Brain pericyte (primary cell): ENCODE data around the gene R3HDM1.
"Not testable (repeated sequence)": the region's sequence is repeated elsewhere in the genome, so short reads cannot be mapped to it uniquely, and the experiment has no call there.

Source experiments
- DNase-seq: peaks from one replicate; pipeline ENCODE4 v3.0.0-alpha.2; 2012; ENCODE audit warnings: low read depth, low spot score

The R3HDM1 gene

DNA sequence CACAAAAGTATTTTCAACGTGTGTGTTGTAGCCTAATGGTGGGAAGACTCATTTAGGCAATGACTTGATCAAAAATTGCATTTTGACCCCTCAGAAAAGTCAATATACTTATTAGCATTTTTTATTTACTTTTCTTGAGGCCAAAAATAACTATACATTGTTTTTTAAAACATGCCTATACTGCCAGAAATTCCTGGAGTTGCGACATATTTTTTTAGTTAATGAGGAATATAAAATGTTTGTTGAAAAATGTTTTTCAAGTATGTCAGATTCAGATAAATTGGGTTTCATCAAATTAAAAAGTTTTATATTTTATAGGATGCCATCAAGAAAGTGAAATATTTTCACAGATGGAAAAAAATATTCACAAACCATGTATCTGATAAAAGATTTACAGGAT lies 39.6 kb downstream of the R3HDM1 start:
- no peak for DNase-seq

GRCh38 chr2:135573620-135574019 lies 42.3 kb downstream of the R3HDM1 start:
- DNase-seq, result no peak

DNA sequence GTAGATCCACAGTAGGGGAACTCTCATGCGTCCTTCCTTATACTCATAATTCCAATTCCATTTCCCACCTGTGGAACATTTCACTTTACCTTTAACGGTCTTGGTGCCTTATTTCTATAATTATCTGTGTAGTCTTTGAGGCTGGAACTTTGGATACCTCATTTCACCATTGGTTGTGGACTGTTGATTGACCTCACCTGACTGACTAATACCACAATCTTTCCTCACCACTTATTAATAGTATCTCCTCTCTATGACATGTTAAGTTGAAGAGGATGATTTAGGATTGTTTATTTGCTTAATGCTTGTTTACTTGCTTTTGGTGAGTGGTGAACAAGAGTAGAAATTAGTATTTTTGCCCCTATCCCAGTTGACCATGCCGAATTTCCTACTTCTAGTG lies 50.0 kb downstream of the R3HDM1 start:
- DNase-seq, result no peak

- no peak for DNase-seq
These were observed 51.1 kb downstream of the R3HDM1 start for GRCh38 chr2:135582383-135582782.

GRCh38 chr2:135585586-135585985 lies 54.3 kb downstream of the R3HDM1 start:
- no peak for DNase-seq

DNA sequence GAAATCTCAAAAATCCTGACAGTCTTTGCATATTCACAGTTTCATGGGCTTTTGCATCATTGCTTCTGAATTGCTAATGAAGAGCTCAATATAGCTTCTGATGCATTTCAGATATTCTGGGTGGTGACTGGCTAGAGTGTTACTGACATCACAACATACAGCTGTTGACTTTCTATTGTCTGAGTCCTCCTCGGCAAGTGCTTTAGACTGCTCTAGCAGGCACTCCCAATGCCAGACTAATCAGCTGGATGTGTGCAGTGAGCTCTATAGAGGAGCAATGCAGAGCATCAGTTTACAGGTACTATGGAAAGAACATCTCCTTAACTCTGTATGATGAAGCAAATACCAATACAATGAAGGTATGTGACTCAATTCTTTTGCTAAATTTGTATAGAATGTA lies 54.9 kb downstream of the R3HDM1 start:
- no peak for DNase-seq

GRCh38 chr2:135587958-135588357 lies 56.7 kb downstream of the R3HDM1 start:
- DNase-seq, result no peak

- no peak for DNase-seq
These were observed 59.5 kb downstream of the R3HDM1 start for GRCh38 chr2:135590619-135591260.

DNA sequence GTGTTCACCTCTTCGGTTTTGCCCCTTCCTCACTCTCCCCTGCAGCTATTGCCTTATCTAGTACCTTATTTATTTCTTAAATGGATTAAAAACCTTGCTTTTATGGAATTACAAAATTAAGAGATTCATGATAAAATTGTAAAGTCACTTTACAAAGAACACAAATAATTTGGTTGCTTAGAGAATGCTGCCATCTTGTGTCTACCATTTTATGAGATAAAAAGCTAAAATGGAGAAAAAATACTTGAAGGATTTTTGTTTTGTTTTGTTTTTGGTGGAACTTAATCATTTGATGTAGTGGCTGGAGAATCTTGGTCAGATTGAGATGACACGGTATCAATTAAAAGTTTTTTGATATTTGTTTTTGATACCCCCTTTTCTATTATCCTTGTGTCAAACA lies 69.6 kb downstream of the R3HDM1 start:
- DNase-seq, result no peak

GRCh38 chr2:135603543-135603942 lies 72.3 kb downstream of the R3HDM1 start:
- DNase-seq, result no peak

- no peak for DNase-seq
These were observed 76.3 kb downstream of the R3HDM1 start for GRCh38 chr2:135607561-135607960.

DNA sequence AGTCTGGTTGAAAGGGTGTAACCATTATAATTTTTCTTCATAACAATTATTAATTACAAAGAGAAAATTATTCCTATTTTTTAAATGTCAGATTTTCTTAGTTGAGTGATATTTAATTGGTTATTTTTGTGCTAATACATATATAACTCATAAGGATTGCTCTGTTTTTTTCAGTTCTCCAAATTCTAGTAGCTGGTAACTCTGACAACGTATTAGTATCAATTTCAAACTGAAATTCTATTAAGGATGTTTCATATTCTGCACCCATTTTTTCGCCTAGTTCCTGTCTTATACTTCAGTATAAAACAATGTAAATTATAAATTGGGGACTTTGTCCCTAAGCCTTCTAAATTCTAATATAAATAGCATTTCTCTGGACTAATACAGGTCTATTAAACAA lies 81.0 kb downstream of the R3HDM1 start:
- no peak for DNase-seq

DNA sequence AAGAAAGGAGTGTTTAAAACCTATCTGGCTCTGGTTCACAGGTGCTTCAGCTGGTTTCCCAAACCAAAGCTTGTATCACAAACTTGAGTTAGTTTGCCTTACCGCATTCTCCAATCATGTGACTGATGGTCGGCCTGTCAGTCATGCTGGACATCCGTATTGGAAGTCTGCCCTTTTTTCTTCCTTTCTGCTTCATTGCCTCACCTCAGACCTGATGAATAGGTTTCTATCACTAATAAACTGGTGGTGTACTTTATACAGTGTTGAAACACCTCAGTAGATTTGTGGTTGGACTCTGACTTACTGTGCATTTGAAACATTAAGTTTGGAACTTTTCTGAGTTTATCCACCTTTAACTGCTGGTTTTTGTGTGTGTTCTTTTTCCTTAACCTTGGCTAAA lies 84.1 kb downstream of the R3HDM1 start:
- no peak for DNase-seq

- DNase-seq, result no peak
These were observed 86.3 kb downstream of the R3HDM1 start for GRCh38 chr2:135617501-135618015.

GRCh38 chr2:135620198-135620597 lies 88.9 kb downstream of the R3HDM1 start:
- DNase-seq, result no peak

DNA sequence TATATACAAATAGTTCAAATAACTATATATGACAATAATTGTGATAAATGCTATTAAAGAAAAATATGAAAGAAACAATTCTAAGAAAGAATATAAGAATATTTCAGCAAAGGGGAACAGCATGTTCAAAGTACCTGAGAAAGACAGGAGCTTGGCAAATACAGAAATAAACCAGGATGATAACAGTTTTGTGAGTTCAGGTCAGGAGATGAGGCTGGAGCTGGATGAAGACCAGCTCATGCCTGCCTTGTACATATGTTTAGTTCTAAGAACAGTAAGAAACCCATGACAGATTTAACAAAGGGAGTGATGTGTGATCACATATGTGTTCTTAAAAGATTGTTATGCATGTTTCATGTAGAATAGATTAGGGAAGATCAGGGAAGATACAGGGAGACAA lies 98.2 kb downstream of the R3HDM1 start:
- no peak for DNase-seq

- DNase-seq, result not testable (repeated sequence)
These were observed 98.8 kb downstream of the R3HDM1 start for GRCh38 chr2:135630034-135630433.

DNA sequence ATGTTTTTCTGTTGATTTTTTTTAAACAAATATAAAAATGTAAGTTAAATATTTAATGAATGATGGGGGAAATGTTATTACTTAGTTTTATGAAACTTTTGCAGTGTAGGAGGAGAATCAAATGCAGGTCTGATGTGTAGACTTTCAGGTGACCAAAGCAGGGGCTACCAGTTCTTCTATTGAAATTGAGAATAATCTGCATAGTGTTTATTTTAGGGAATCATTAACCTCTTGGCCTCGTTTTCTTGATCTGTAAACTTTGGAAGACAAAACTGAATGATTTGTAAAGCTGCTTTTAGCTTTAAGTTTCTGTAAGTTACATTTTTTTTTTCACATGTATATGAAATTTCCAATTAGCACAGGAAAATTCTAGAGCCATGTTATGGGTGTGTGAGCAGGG lies 99.2 kb downstream of the R3HDM1 start:
- no peak for DNase-seq

GRCh38 chr2:135633582-135633981 lies 102.3 kb downstream of the R3HDM1 start:
- no peak for DNase-seq

DNA sequence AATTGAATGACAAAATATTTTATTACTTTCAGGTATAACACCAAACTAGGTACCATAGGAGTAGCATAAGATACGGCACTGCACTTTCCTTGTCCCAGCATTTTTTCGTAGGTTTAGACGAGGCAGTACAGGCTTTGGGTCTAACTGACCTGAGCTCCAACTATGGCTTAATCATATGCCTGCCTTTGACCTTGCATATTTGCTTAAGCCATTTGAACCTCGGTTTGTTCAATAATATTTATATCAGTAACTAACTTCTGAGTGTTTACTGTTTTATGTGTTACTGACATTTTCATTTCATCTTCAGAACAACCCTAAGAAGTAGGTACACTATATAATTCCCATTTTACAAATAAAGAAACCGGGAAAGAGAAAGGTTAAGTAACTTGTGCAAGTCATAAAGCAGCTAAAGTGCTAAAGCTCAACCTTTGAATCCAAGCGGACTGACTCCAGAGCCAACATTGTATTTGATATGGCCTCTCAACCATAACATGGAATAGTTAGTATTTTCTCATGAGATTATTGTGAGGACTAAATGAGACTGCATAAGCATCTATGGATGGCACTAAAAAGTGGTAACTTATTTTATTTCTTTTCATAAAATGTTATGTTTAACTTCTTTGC lies 104.0 kb downstream of the R3HDM1 start:
- no peak for DNase-seq

GRCh38 chr2:135636982-135637381 lies 105.7 kb downstream of the R3HDM1 start:
- no peak for DNase-seq

- DNase-seq, result no peak
These were observed 106.3 kb downstream of the R3HDM1 start for GRCh38 chr2:135637456-135638087.

DNA sequence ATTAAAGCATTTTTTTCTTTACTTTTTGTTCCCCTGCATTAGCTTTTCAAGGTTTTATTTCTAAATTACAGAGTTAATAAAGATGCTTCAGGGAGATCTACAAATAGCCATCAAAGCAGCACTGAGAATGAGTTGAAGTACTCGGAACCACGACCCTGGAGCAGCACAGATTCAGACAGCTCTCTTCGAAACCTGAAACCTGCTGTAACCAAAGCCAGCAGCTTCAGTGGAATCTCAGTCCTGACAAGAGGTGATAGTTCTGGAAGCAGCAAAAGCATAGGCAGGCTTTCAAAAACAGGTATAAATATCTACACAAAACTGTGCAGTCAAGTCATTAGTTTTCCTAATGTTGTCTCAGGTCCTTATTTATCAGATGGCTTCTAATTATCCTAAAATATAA lies 107.5 kb downstream of the R3HDM1 start:
- DNase-seq, result no peak
